CD4-positive, alpha-beta T cell treated with Interleukin-4 for 1 hour (primary cell): ENCODE data around the gene HRCT1.
A peak's percentile ranks its signal among the peaks of the same experiment; 100 is the strongest.
"Not testable (repeated sequence)": the region's sequence is repeated elsewhere in the genome, so short reads cannot be mapped to it uniquely, and the experiment has no call there.

Experiments
- DNase-seq, 2 donors: peaks; one replicate each; pipeline ENCODE4 v3.0.0-alpha.2; 2020 to 2022

Gene HRCT1

DNA sequence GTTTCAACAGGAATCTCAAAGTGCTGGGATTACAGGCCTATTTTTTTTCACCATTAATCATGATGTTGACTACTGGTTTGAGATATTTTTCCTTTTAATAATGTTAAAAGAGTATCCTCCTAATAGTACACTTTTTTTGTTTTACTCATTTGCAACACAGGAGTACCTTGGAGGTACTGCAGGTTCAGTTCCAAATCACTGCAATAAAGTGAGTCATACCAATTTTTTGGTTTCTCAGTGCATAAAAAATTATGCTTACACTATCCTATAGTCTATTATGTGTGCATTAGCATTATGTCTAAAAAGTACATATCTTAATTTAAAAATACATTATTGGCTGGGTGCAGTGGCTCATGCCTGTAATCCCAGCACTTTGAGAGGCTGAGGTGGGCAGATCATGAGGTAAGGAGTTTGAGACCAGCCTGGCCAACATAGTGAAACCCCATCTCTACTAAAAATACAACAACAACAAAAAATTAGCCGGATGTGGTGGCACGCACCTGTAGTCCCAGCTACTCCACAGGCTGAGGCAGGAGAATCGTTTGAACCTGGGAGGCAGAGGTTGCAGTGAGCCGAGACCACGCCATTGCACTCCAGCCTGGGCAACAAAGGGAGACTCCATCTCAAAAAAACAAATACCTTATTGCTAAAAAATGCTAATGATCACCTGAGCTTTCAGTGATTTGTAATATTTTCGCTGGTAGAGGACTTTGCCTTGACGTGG lies 8.5 kb upstream of the HRCT1 start:
- DNase-seq, result not testable (repeated sequence)

DNA sequence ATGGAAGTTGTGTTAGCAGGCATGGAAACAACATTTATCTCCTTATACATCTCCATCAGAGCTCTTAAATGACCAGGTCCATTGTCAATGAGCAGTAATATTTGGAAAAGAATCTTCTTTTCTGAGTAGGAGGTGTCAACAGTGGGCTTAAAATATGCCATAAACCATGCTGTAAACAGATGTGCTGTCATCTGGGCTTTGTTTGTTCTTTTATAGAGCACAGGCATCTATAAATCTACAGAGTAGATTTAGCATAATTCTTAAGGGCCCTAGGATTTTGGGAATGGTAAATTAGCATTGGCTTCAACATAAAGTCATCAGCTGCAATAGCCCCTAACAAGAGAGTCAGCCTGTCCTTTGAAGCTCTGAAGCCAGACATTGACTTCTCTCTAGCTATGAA lies 7.7 kb upstream of the HRCT1 start:
- DNase-seq, result no peak

DNA sequence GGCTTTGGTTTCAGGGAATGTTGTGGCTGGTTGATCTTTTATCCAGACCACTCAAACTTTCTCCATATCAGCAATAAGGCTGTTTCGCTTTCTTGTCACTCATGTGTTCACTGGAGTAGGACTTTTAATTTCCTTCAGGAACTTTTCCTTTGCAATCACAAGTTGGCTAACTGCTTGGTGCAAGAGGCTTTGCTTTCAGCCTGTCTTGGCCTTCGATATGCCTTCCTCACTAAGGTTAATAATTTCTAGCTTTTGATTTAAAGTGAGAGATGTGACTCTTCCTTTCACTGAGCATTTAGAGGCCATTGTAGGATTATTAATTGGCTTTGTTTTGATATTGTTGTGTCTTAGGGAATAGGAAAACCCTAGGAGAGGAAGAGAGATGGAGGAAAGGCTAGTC lies 7.0 kb upstream of the HRCT1 start:
- DNase-seq, result no peak

DNA sequence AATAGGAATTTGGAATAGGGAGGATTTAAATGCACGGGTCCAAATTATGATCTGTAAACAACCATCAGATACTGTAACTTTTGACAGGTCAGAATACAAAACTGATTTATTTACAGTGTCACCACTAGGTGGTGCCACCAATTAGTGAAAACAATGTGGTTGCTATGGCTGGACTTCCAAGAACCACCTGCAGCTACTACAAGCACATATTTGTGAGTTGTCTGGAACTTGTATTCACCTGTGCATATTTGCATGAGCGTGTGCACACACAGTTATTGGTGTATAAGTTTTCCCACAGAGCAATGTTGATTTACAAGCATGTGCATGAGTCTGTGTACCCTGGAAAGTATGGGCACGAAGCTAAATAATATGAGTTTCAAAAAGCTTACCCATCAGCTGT lies 3.0 kb upstream of the HRCT1 start:
- DNase-seq, result peak; percentile 44 to 72

GRCh38 chr9:35904338-35904737 lies 1.7 kb upstream of the HRCT1 start:
- no peak for DNase-seq

GRCh38 chr9:35905051-35905781 lies 786 bp upstream of the HRCT1 start:
- no peak for DNase-seq

DNA sequence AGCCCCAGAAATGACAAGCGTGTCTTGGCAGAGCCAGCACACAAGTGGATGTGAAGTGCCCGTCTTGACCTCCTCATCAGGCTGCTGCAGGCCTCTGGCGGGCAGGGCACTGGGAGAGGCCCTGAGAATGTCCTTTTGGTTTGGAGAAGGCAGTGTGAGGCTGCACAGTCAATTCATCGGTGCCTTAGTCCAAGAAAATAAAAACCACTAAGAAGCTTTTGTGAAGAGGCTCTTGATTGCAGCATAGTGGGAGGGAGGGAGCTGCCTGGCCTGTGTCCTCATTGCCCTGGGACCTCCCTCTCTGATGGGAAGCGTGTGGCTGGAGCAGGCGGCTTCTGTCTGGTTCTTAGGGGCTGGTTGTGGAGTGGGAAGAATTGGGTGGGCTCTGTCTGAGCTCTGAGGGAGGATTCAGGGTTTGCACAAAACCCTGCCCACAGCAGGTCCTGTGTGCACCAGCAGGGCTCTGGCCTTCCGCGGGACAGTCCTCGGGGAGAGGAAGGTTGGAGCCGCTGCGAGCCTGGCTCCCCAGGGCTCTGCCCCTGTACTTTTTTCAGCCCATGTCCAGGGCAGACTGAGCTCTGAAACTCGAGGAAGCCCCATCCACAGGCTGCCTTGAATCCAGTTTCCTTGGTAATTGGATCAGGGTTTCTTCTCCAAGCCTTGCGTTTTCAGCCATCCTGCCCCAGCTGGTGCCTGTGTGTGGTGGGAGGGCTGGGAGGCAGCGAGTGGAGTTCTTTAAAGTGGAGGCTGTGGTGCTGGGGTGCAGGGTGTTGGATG lies 1.1 kb downstream of the HRCT1 start:
- no peak for DNase-seq

DNA sequence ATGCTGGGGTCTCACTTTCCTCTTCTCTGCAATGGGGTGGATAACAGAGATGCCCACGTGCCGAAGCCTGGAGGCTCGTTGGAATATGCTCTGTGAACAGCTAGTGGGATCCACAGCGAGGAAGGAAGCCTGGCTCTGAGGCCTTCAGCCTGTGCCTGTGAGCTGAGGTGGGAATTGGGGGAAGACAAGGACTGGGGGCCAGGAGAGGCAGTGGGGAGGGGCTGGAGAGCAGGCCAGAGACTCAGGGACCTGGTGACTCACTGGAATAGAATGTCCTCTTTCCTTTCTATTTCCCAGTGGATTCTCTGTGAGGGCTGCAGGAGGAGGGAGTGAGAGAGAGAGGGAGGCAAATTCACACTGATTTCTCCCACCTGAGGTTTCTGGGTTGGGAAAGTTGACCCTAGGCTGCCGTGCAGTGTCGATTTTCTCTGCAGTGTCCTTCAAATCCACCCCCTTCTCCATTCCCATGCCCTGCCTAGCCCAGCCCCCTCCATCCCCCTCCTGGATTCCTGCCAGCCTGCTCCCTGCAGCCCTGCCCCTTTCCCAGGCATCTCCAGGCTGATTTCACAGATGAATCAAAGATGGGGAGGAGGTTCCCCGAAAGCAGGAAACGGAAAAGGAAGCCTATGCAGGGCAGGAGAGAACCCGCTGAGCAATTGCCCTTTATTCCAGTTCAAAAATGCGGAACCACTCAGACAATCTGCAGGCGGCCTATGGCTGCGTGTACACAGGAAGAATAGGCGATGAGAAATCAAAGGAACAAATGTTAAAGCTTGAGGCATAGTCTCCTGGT lies 1.9 kb downstream of the HRCT1 start:
- DNase-seq, result peak in 1 of 2 donors; percentile 43

GRCh38 chr9:35908504-35909125 lies 2.6 kb downstream of the HRCT1 start:
- DNase-seq, result no peak

DNA sequence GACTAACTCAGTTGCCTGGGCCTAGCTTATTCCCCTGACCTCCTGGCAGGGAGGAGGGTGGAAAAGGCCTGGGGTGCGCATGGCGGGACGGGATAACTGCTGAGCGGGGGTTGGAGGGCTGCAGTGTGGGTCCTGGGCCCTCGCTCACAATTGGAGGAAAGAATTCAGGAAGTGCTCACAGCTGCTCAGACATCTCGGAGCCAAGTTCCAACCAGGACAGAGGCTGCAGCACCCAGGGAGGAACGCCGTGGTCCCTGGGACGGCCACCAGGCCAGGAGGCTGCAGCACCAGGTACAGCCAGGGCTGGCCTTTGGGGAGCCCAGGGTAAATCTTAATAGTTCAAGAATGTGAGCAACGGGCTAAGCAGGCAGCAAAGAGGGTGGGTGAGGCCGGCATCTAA lies 3.3 kb downstream of the HRCT1 start, which contains the start of gene SPAAR:
TSS of gene SPAAR (plus strand) at position 217 of the 400 bp plus-strand sequence. CDS start 974 bp downstream, outside the sequence.
- no peak for DNase-seq

- no peak for DNase-seq
Measured at GRCh38 chr9:35909687-35910612, 3.9 kb downstream of the HRCT1 start.

DNA sequence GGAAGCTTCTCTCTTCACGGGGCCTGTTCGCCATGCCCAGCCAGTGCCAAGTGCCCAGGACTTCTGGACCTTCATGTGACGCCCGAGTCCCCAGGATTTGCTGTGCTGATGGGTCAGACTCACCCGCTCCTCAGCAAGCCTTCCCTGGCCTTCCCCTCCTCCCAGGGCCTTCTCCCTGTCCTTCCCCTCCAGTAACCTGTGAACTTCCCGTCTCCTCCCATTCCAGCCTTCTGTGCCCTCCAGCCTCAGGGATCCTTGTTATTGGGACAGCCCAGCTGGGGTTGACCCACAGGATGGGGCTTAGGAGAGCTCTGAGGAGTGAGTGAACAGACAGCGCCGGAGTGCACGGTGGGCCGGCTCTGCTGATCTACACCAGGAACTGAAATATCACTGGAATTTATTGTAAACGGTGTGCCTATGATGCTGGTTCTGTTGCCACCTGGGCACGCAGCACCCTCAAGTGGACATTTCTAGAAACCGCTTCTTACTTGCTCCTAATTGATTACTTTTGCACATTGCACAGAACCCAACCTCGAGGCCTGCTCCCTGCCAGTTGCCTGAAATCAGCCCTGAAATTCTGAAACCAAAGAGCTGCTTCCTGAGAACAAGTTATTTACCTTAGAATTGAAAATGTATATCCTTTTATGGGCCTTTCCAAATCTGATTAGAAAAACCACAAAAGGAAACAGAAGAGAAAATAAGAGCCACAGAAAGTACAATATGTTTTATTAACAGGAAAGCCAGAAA lies 4.8 kb downstream of the HRCT1 start:
- peak; percentile 62 to 80 for DNase-seq

DNA sequence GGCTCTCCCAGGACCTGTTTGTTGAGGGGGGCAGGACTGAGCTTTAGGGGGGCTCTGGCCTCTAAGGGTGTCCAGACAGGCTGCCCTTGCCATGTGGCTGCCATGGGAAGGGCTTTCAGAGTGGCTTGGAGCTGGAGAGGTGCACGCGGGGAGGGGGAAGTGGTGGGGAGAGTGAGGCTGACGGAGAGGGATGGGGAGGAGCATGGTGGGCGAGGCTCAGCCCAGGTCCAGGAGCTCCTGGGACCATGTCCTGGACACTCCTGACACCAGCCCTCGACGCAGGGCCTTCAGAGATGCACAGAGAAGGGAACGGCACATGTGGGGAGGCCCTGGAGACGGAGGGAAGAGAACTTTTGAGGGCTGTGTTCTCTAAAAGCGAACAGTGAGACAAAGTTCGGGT lies 5.7 kb downstream of the HRCT1 start:
- no peak for DNase-seq

DNA sequence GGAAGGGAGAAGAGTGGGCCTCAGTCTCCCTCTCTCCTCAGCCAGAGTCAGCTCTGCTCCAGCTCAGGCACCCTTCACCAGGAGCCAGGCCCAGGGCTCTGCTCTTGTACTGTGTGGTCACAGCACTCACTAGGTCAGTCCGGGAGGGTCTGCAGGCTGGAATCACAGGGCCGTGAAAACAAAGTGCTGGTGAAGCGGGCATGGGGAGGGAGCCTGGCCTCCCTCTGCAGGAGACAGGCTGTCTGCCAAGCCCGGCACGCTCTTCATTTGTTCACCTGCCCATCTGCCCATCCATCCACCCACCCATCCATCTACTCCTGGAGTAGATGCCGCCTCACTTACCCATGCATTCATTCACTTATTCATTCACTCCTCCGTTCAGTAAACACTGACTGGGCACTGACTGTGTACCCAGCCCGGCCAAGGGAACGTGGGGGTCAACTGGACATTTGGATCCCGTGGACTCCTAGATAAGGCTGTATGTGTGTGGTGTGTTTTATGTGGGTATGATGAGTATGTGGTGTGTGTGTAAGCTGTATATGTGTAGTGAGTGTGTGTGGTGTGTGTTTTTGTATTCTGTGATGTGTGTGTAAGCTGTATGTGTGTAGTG lies 6.9 kb downstream of the HRCT1 start:
- no peak for DNase-seq

GRCh38 chr9:35913429-35913828 lies 7.4 kb downstream of the HRCT1 start:
- DNase-seq, result not testable (repeated sequence)

DNA sequence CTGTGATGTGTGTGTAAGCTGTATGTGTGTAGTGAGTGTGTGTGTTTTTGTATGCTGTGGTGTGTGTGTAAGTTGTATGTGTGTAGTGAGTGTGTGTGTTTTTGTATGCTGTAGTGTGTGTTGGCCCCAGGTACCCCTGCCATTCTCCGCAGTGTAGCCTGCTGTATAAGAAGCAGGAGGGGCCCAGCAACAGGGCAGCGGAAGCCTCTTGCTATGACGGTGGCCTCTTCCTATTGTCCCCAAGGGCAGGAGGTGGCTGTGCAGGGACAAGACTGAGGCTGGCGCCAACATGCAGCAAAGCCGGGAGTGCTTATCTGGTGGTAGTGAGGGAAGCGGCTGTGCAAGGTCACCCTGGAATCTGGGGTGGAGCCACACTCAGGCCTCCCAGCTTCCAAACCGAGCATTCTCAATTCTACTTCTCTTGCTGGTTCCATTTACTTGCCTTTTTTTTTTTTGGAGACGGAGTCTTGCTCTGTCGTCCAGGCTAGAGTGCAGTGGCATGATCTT lies 8.4 kb downstream of the HRCT1 start:
- peak in 1 of 2 donors; percentile 45 for DNase-seq

GRCh38 chr9:35915681-35916294 lies 9.8 kb downstream of the HRCT1 start:
- no peak for DNase-seq

GRCh38 chr9:35917261-35917660 lies 11.3 kb downstream of the HRCT1 start:
- DNase-seq, result no peak

GRCh38 chr9:35918780-35919179 lies 12.8 kb downstream of the HRCT1 start:
- DNase-seq, result no peak
